Muscle layer of duodenum (tissue), 2 donors: ENCODE data around the gene GGA2.
A peak's percentile ranks its signal among the peaks of the same experiment; 100 is the strongest.
"Not testable (repeated sequence)": the region's sequence is repeated elsewhere in the genome, so short reads cannot be mapped to it uniquely, and the experiment has no call there.

Source experiments
- H3K27ac ChIP-seq: one replicate; pipeline ENCODE4 v1.7.0; 2013; ENCODE audit warnings: mild to moderate bottlenecking, low read length
- H3K27me3 ChIP-seq: one replicate; pipeline ENCODE4 v1.7.0; 2013; ENCODE audit warnings: low read depth, mild to moderate bottlenecking, control low read depth, low read length
- H3K36me3 ChIP-seq, 2 donors: one replicate each; pipeline ENCODE4 v1.7.0; 2013; ENCODE audit warnings: low read length in 2 of 2, control low read depth in 1 of 2, mild to moderate bottlenecking in 1 of 2; ENCODE audit not compliant: insufficient read depth in 2 of 2, control insufficient read depth in 1 of 2
- H3K4me1 ChIP-seq, 2 donors: one replicate each; pipeline ENCODE4 v1.7.0; 2013; ENCODE audit warnings: low read length in 2 of 2, mild to moderate bottlenecking in 2 of 2, control low read depth in 1 of 2, moderate library complexity in 1 of 2; ENCODE audit not compliant: insufficient read depth in 2 of 2, control insufficient read depth in 1 of 2
- H3K4me3 ChIP-seq, 2 donors: one replicate each; pipeline ENCODE4 v1.7.0; 2013; ENCODE audit warnings: low read length in 2 of 2, low read depth in 1 of 2, mild to moderate bottlenecking in 1 of 2
- H3K9me3 ChIP-seq, 2 donors: one replicate each; pipeline ENCODE4 v1.7.0; 2013; ENCODE audit warnings: low read length in 2 of 2, control low read depth in 1 of 2, mild to moderate bottlenecking in 1 of 2; ENCODE audit not compliant: control insufficient read depth in 1 of 2
- donor health status: healthy.

Gene GGA2, protein sequence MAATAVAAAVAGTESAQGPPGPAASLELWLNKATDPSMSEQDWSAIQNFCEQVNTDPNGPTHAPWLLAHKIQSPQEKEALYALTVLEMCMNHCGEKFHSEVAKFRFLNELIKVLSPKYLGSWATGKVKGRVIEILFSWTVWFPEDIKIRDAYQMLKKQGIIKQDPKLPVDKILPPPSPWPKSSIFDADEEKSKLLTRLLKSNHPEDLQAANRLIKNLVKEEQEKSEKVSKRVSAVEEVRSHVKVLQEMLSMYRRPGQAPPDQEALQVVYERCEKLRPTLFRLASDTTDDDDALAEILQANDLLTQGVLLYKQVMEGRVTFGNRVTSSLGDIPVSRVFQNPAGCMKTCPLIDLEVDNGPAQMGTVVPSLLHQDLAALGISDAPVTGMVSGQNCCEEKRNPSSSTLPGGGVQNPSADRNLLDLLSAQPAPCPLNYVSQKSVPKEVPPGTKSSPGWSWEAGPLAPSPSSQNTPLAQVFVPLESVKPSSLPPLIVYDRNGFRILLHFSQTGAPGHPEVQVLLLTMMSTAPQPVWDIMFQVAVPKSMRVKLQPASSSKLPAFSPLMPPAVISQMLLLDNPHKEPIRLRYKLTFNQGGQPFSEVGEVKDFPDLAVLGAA

DNA sequence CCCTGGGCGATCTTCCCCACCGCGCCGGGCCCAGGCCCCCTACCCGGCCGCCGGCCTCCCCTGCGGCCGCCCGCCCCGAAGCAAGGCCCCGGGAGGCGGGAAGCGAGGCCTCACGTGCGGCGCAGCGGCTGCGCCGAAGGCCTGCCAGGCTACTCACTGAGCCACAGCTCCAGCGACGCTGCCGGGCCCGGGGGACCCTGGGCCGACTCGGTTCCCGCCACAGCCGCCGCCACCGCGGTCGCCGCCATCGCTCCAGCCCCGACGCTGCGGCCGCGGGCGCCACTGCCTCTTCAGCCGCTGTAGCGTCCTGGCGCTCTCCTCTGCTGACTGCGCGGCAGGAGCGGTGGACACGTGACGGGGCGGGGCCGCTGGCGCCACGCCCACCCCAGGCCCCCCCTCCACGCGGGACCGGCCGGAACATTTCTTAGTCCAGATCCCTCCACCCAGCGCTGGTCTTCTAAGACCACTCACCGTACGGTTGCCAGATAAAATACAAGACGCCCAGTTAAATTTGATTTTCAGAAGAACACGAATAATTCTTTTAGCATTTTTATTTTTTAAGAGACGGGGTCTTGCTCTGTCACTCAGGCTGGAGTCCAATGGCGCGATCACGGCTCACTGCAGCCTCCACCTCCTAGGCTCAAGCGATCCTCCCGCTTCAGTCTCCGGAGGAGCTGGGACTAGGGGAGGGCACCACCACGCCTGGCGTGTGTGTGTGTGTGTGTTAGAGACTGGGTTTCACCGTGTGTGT, at the start of gene GGA2:
GGA2 (minus strand) TSS at position 331 of the 751 bp plus-strand sequence; CDS start at position 248, 83 bp downstream.
- H3K36me3 ChIP-seq, result peaks cover 0 to 7% of the 10 kb centered on the region in 2 donors
- peak within 1 kb of the TSS; percentile 36 for H3K27ac ChIP-seq
- peak within 1 kb of the TSS; percentile 68 to 73 for H3K4me3 ChIP-seq
- peaks cover 3 to 26% of the 10 kb centered on the region in 2 donors for H3K4me1 ChIP-seq
- no peaks in the 10 kb centered on the region for H3K9me3 ChIP-seq
- no peaks in the 10 kb centered on the region for H3K27me3 ChIP-seq

DNA sequence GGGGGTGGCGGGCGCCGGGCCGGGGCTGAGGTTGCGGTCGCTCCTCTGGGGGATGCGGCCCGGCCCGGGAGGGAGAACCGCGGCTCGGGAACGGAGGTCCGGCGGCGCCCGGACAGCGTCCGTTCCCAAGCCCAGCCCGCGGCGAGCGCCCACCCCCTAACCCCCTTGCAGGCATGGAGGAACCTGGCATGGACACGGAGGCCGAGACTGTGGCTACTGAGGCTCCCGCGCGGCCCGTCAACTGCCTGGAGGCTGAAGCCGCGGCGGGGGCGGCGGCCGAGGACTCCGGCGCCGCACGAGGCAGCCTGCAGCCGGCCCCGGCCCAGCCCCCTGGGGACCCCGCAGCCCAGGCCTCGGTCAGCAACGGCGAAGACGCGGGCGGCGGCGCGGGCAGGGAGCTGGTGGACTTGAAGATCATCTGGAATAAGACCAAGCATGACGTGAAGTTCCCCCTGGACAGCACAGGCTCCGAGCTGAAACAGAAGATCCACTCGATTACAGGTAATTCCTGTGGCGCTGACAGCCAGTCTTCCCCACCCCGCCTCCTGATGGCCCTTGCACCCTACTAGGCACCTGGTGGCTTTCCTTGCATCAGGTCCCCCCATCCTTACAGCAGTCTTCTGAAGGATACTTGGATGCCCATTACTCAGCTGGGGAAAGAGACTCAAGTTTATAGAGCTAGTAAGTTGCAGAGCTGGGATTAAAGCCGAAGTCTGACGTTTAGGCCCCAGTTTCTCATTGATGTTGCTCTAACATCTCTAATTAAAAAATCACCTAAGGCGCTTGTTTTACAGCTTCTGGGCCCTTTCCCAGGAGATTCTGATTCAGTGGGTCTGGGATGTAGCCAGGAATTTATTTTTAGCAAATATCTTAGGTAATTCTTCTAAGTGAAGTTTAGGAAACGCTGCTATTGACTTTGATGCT, 47.7 kb upstream of the GGA2 start:
- Histone ChIP-seq H3K9me3 (no peaks in the 10 kb centered on the region), H3K4me3 (peak overlapping the region; percentile 87 to 94), H3K27me3 (no peaks in the 10 kb centered on the region), H3K27ac (peak overlapping the region; percentile 92), H3K36me3 (peaks cover 31 to 44% of the 10 kb centered on the region in 2 donors), H3K4me1 (peaks cover 0 to 38% of the 10 kb centered on the region in 2 donors)

DNA sequence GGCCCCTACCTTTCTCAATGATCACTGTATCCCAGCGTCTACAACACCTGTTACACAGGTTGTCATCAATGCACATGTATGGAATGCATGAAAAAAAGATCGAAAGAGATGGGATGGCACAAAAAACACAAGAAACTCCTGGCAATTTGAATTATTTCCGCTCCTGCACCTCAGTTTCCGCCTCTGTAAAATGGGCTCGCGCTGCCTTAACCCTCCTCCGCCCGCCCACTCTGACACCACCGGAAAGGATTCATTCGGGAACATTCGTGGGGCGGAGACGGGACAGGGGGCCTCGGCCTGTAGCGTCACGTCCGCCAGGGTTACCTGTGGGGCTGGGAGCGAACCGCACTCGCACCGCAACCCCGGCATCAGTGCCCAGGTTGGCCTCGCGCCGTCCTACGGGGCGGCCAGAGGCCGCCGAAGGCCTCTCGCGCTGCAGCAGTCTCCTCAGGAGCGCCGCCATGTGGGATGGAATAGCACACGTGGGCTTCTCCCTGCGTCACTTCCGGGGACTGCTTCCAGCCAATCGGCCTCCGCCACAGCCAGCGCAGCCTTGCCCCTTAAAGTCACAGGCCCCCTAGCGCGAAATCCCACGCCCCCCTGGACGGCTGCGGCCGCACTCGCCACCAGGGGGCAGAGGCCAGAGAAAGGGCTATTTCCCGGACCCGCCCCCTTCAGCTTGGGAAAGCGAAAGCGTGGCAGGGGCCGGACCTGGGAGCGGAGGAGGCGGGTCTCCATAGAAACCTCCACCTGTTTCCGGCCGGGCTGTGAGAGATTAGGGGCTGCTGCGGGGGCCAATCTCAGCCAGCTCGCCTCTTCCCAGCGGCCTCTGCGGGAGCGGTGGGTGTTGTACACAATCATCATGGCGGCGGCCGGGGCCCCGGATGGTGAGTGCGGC, 46.8 kb upstream of the GGA2 start, which contains the start of the genes EARS2 and UBFD1:
EARS2 (minus strand) TSS at position 470 of the 898 bp plus-strand sequence; CDS start at position 463, 7 bp downstream.
UBFD1 (plus strand) TSS at position 847 of the 898 bp plus-strand sequence; CDS start at position 863, 16 bp downstream.
- Histone ChIP-seq H3K4me1 (peaks cover 0 to 38% of the 10 kb centered on the region in 2 donors), H3K4me3 (peak within 1 kb of the TSS; percentile 87 to 94), H3K27ac (peak within 1 kb of the TSS; percentile 92), H3K9me3 (no peaks in the 10 kb centered on the region), H3K27me3 (no peaks in the 10 kb centered on the region), H3K36me3 (peaks cover 25 to 42% of the 10 kb centered on the region in 2 donors)

DNA sequence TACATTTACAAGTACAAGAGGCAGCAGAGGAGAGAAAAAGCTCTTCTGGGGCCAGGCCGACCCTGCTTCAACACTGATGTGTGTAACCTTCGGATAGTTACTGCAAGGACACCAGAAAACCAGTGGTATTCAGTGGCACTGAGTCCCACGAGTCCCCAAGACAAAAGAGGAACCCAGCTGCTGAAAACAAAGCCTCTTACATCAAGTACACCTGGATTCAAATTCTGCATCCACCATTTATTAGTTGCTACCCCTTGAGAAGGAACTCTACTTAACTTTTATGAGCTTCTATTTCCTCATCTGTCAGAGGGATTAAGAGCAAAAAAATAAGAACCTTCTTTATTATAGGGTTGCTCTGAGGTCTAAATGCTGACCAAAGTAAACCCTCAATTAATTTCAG, 44.2 kb upstream of the GGA2 start:
- Histone ChIP-seq H3K36me3 (peaks cover 18 to 36% of the 10 kb centered on the region in 2 donors), H3K4me3 (no peak overlapping the region), H3K27ac (no peak overlapping the region), H3K27me3 (no peaks in the 10 kb centered on the region), H3K4me1 (peaks cover 0 to 25% of the 10 kb centered on the region in 2 donors), H3K9me3 (no peaks in the 10 kb centered on the region)

DNA sequence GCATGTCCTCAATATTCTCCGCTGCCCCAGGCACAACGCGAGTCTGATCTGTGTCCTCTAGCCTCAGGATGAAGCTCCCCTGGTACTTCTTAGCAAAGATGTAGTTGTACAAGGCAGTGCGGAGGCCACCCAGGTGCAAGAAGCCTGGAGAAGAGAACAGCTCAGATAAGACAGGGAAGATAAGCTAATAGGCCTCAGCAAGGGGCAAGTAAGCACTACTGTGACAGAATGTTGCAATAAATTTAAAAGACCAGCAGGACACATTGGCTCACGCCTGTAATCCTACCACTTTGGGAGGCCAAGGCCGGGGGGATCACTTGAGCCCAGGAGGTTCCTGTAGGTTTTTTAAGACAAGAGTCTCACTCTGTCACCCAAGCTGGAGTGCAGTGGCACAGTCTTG, 41.9 kb upstream of the GGA2 start:
- Histone ChIP-seq H3K4me1 (peaks cover 0 to 12% of the 10 kb centered on the region in 2 donors), H3K9me3 (no peaks in the 10 kb centered on the region), H3K27ac (no peak overlapping the region), H3K4me3 (no peak overlapping the region), H3K36me3 (peaks cover 20 to 40% of the 10 kb centered on the region in 2 donors), H3K27me3 (no peaks in the 10 kb centered on the region)

DNA sequence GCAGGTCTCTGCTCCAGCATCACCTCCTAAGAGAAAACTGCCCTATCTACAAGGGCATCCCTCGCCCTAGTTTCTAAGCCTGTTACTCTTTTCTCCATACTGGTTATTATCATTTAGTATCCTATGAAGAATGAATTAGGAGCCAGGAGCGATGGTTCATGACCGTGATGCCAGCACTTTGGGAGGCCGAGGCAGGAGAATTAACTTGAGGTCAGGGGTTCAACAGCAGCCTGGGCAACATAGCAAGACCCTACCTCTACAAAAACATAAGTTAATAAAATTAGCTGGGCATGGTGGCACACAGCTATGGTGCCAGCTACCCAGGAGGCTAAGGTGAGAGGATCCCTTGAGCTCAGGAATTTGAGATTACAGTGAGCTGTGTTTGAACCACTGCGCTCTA, 39.6 kb upstream of the GGA2 start:
- no peak overlapping the region for H3K4me3 ChIP-seq
- no peaks in the 10 kb centered on the region for H3K27me3 ChIP-seq
- no peaks in the 10 kb centered on the region for H3K4me1 ChIP-seq
- H3K36me3 ChIP-seq, result peaks cover 20 to 59% of the 10 kb centered on the region in 2 donors
- no peak overlapping the region for H3K27ac ChIP-seq
- no peaks in the 10 kb centered on the region for H3K9me3 ChIP-seq

DNA sequence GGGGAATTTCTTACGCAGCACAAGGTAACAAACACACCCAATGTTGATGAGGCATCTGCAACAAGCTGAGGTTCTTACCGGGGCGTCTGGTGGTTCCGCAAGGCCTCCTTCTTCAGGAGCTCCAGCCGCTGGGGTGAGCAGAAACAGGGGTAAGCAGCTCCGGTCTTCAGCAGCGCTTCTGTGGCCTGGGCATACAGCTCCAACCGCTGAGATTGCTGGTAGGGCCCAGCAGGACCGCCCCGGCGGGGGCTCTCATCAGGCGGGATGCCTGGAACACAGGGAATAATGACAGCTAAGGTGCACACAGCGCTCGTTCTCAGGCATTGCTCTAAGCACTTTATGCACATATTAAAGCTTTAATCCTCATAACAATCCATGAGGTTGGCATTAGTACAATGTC, 34.1 kb upstream of the GGA2 start:
- Histone ChIP-seq H3K4me1 (no peaks in the 10 kb centered on the region), H3K36me3 (peaks cover 12 to 70% of the 10 kb centered on the region in 2 donors), H3K27ac (no peak overlapping the region), H3K9me3 (no peaks in the 10 kb centered on the region), H3K4me3 (no peak overlapping the region), H3K27me3 (no peaks in the 10 kb centered on the region)

DNA sequence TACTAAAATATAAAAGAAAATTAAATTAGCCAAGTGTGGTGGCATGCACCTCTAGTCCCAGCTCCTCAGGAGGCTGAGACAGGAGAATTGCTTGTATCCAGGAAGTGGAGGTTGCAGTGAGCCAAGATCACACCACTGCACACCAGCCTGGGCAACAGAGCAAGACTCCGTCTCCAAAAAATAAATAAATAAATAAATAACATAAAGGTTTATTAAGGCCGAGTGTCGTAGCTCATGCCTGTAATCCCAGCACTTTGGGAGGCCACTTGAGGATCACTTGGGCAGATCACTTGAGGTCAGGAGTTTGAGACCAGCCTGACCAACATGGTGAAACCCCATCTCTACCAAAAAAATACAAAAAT, 30.5 kb upstream of the GGA2 start:
- H3K36me3 ChIP-seq, result peaks cover 6 to 52% of the 10 kb centered on the region in 2 donors
- H3K4me3 ChIP-seq, H3K27ac ChIP-seq, H3K9me3 ChIP-seq, H3K4me1 ChIP-seq, H3K27me3 ChIP-seq: not testable (repeated sequence)

DNA sequence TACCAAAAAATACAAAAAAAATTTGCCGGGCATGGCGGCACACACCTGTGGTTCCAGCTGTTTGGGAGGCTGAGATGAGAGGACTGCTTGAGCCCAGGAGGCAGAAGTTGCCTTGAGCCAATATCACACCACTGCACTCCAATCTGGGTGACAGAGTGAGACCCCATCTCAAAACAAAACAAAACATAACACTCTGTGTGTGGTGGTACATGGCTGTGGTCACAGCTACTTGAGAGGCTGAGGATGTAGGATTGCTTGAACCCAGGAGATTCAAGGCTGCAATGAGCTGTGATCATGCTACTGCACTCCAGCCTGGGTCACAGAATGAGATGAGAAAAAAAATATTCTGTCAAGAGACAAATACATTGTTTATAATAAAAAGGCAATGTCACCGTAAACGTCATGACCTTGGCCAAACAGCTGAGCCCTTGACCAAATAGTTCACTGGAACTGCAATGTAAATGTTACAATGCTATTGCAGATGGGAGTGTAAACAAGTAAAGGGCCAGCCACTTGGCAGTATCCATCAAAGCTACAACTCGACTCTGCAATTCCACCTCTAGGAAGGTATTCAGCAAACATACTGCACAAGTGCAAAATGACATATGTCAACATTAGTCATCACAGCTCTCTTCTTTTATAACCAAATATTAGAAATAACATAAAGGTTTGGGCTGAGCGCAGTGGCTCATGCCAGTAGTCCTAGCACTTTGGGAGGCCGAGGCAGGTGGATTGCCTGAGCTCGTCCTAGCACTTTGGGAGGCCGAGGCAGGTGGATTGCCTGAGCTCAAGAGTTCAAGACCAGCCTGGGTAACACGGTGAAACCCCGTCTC, 29.9 kb upstream of the GGA2 start:
- H3K36me3 ChIP-seq, result peaks cover 6 to 52% of the 10 kb centered on the region in 2 donors

More for the DNA sequence above, 29.9 kb upstream of the GGA2 start:
- H3K4me3 ChIP-seq, result no peak overlapping the region
- H3K9me3 ChIP-seq, result no peaks in the 10 kb centered on the region
- no peaks in the 10 kb centered on the region for H3K4me1 ChIP-seq
- no peak overlapping the region for H3K27ac ChIP-seq
- no peaks in the 10 kb centered on the region for H3K27me3 ChIP-seq
